Endothelial cell of hepatic sinusoid (primary cell): ENCODE data around the gene SH2D3A.
"Not testable (repeated sequence)": the region's sequence is repeated elsewhere in the genome, so short reads cannot be mapped to it uniquely, and the experiment has no call there.

ENCODE experiments used
- in situ Hi-C: cut with HindIII; loops from 2 replicates; pipeline ENCODE4 v1.10.0; 2017; ENCODE audit warnings: low sequenced_read_pairs

Gene SH2D3A

GRCh38 chr19:6767357-6768235, at the start of gene SH2D3A:
TSS of gene SH2D3A (minus strand) at chr19:6767435. CDS start at chr19:6763748, 3,687 bp downstream.
- in situ Hi-C loops: no loop called here

DNA sequence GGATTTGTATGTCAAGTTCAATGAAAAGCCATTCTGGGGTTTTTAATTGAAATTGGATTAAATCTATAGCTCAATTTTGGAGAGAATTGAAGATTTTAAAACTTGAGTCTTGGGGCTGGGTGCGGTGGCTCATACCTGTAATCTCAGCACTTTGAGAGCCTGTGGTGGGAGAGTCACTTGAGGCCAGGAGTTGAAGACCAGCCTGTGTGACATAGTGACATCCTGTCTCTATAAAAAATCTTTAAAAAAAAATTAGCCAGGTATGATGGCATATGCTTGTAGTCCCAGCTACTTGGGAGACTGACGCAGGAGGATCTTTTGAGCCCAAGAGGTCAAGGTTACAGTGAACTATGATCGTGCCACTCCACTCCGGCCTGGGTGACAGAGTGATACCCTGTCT, 46.4 kb upstream of the SH2D3A start:
- in situ Hi-C loops: no loop called here

- in situ Hi-C loops: no loop called here
These were observed 45.4 kb upstream of the SH2D3A start for GRCh38 chr19:6812612-6813011.

DNA sequence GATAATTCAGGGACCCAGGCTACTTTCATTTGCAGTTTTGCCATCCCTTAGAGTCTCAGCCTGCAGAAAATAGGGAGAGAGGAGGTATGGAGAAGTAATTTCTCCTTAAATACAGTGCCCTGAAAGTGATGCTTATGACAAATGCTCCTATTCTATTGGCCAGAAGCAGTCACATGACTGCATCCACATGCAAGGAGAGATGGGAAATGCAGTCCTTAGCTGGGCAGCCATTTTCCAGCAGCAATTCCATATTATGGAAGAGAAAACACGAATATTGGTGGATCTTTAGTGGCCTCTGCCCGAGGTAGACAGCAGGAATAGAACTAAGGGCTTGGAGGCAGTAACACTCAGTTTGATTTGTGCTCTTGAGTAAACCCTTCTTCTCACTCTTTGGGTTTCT, 44.7 kb upstream of the SH2D3A start:
- in situ Hi-C loops: no loop called here

- in situ Hi-C loops: no loop called here
These were observed 44.1 kb upstream of the SH2D3A start for GRCh38 chr19:6811378-6811777.

DNA sequence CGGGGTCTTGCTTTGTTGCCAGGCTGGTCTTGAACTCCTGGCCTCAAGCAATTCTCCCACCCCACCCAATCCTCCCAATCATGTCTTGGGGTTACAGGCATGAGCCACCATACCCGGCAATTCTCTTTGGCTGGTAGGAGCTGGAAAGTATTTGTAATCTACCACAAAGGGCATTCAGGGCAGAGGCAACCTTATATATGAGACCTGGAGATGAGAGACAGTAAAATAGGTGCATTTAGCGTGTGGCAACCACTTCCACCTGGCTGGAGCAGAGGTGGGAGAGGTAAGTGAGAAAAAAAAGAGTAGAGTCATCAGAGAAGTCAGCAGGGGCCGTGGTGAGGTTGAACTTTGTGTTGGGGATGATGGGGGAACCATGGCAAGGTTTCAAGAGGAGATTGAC, 42.0 kb upstream of the SH2D3A start:
- in situ Hi-C loops: no loop called here

- in situ Hi-C loops: no loop called here
These were observed 41.3 kb upstream of the SH2D3A start for GRCh38 chr19:6808494-6808893.

- in situ Hi-C loops: no loop called here
These were observed 40.1 kb upstream of the SH2D3A start for GRCh38 chr19:6807291-6807690.

DNA sequence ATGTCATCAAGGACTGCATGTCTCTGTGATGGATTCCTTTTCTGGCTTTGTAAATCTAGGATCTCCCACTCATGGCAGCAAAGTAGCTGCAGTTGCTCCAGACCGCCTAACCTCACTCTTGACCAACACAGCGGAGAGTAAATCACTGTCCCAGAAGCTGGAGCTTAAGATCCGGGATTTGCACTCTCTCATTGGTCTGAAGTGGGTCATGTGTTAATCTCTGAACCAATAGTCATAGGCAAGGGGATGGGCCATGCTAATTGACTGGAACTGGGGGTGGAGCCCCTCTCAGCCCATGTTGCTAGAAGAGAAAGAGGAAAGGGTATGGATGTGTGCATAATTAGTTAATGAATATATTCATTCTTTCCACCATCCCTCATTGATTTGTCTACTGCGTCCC, 39.3 kb upstream of the SH2D3A start:
- in situ Hi-C loops: no loop called here

DNA sequence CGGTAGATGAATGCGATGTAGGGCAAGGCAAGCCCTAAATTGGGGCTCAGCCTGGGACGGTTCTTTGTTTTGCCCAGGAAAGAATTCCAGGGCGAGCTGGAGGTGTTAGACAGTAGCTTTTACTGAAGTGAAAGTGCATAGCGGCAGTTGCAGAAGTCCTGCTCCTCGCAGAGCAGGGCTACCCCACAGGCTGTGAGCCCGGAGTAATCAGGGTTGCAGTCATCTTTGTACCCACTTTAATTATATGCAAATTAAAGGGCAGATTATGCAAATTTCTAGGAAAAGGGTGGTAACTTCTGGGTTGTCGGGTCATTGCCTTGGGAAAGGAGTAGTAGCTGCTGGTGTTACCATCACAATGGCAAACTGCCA, 35.8 kb upstream of the SH2D3A start:
- in situ Hi-C loops: no loop called here

GRCh38 chr19:6802336-6803035, 35.3 kb upstream of the SH2D3A start:
- in situ Hi-C loops: no loop called here

- in situ Hi-C loops: no loop called here
These were observed 34.4 kb upstream of the SH2D3A start for GRCh38 chr19:6801485-6802086.

- in situ Hi-C loops: no loop called here
These were observed 33.8 kb upstream of the SH2D3A start for GRCh38 chr19:6800991-6801484.

GRCh38 chr19:6800160-6800790, 33.0 kb upstream of the SH2D3A start:
- in situ Hi-C loops: not testable (repeated sequence)

GRCh38 chr19:6797646-6798045, 30.4 kb upstream of the SH2D3A start:
- in situ Hi-C loops: no loop called here

DNA sequence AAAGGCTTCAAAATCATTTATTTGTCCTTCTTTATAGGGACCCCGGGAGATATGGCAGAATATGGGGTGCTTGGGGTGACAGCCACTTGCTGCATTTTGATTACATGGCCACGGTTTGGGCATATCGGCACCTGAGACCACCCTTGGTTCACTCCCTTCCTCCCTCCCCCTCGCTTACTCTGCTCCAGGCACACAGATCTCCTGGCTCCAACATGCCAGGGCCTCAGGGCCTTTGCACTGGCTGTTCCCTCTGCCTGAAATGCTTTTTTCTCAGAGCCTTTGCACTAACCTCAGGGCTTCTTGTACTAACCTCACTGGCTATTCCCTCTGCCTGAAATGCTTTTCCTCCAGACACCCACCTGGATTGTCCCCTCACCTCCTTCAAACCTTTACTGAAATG, 29.0 kb upstream of the SH2D3A start:
- in situ Hi-C loops: no loop called here

GRCh38 chr19:6794686-6795431, 27.6 kb upstream of the SH2D3A start:
- in situ Hi-C loops: no loop called here

GRCh38 chr19:6793973-6794372, 26.7 kb upstream of the SH2D3A start:
- in situ Hi-C loops: no loop called here

DNA sequence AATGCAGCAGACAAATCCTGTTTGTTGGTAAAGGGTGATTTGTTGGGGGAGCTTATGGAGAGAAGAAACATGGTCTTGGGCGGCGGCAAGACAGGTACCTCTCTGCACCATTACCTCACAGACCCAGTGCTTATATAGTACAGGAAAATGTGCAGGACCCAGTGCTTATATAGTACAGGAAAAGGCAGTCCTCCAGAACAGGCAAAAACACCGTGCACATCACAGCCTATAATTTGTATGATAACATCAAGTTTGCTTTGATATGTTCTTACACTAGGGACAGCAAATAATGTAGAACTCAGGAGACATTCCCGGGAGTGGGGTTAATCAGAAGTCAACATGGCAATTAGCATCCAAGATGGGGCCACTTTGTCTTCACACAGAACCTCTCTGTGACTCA, 26.2 kb upstream of the SH2D3A start:
- in situ Hi-C loops: no loop called here

- in situ Hi-C loops: no loop called here
These were observed 24.0 kb upstream of the SH2D3A start for GRCh38 chr19:6791237-6791636.
